ENCODE data around the gene MAGI1.
"Not testable (repeated sequence)": the region's sequence is repeated elsewhere in the genome, so short reads cannot be mapped to it uniquely, and the experiment has no call there.

Gene MAGI1

GRCh38 chr3:65902304-65902793 lies 136.4 kb downstream of the MAGI1 start:
- DNase-seq = no peak

DNA sequence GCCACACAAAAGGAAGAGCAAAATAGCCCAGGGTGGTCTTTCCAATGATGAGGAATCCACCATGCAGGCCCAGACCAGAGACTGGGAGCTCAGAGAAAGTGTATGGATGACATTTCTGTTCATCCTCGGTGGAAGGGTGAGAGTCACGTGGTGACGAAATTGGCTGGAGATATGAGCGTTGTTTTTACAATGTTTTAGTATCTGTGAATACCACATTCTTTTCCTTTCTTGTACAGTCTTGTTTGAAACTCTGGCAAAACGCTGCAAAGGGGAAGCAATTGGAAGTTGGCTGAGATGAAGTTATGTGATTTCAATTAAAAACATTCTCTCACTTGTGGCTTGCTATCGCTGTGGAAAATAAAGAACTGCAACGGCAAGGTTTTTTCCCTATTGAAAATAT lies 137.5 kb downstream of the MAGI1 start:
- DNase-seq = peak; percentile 43

- no peak for DNase-seq
These were observed 139.5 kb downstream of the MAGI1 start for GRCh38 chr3:65899226-65899625.

- DNase-seq = no peak
These were observed 141.0 kb downstream of the MAGI1 start for GRCh38 chr3:65897766-65898165.

DNA sequence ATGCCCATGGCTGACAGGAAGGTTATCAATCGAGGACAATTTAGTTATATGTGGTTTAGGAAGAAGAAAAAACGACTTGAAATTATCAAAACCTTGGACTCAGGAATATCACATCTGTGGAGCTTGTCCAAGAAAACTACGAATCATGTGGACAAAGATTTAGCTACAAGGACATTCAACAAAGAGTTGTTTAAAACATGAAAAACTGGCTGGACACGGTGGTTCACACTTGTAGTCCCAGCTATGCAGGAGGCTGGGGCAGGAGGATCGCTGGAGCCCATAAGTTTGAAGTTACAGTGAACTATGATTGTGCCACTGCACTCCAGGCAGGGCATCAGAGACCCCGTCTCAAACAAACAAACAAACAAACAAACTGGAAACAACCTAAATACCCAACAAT lies 142.4 kb downstream of the MAGI1 start:
- DNase-seq = no peak

DNA sequence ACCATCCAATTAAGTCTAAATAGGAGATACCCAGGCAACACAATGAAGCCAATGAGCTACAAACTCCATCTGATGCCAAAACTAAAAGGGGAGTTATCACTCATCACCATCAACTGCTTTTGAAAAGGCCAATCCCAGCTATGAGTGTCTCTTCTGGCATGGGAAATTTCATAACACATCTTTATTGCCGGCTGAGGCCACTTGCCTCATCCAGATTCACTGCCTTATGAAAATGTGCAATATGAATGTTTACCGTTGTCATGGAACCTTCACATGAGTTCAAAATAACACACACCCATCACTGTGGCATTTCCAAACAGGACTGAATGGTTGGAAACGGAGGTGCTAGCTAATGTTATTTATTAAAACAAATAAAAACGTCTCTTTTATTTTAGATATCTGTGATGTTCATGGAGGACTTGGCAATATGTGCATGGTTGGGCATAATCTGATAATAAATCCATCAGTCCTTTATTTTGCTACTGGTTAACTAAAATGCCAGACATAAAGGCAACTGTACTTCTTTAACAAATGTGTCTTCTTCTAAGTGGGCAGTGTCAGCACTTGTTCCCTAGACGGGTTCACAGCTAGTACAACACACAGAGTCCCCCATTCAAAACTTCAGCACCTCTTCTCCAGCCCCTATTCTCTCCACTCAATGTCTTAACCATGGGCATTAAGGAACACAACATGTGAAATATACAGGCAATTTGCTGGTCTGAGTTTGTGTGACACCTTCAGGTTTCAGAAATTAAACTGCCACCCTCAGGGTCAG lies 143.9 kb downstream of the MAGI1 start:
- peak; percentile 41 for DNase-seq

DNA sequence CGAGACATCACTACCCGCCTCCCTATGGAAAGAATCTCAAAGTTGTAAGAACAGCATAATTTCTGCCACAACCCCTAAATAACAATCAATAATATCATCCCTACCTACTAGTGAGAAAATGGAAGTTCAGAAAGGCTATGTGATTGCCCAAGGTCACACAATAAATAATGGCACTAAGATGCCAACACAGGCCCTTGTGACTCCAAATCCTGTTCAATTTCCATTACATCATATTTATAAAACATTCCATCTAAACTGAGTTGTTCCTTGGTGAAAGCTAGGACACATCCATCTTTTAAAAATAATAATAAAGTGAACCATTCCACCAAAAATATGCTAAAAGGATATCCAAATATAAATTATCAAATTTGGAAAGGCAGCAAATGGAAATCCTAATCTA lies 144.6 kb downstream of the MAGI1 start:
- DNase-seq = no peak

GRCh38 chr3:65893631-65894030 lies 145.1 kb downstream of the MAGI1 start:
- no peak for DNase-seq

DNA sequence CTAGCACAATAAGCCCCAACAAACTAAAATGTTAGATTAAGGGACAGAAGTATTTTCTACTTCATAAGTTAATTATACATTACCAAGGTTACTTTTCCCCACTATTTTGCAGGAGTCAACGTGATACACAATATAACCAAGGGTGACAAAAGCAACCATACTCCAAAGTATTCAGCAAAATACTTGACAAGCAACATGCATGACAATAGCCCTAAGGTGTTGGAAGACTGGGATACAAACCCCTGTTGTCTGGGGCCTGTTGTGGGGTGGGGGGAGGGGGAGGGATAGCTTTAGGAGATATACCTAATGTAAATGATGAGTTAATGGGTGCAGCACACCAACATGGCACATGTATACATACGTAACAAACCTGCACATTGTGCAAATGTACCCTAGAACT lies 147.2 kb downstream of the MAGI1 start:
- not testable (repeated sequence) for DNase-seq

DNA sequence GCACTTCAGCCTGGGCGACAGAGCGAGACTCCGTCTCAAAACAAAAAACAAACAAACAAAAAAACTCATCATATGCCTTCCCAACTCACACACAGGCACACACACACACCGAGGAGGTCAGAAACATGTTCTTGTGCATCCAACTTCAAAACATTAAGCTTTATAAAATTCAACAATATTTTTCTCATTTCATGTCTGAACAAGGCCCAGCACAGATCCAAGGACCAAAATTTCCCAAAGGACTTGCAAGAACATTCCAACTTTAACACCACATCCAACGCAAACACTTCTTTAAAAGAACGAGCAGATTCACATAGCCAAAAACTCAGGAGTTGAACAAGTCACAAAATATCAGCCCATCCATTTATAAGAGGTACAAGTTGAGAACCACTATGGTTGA lies 148.4 kb downstream of the MAGI1 start:
- no peak for DNase-seq

- DNase-seq = no peak
These were observed 149.0 kb downstream of the MAGI1 start for GRCh38 chr3:65889707-65890099.

DNA sequence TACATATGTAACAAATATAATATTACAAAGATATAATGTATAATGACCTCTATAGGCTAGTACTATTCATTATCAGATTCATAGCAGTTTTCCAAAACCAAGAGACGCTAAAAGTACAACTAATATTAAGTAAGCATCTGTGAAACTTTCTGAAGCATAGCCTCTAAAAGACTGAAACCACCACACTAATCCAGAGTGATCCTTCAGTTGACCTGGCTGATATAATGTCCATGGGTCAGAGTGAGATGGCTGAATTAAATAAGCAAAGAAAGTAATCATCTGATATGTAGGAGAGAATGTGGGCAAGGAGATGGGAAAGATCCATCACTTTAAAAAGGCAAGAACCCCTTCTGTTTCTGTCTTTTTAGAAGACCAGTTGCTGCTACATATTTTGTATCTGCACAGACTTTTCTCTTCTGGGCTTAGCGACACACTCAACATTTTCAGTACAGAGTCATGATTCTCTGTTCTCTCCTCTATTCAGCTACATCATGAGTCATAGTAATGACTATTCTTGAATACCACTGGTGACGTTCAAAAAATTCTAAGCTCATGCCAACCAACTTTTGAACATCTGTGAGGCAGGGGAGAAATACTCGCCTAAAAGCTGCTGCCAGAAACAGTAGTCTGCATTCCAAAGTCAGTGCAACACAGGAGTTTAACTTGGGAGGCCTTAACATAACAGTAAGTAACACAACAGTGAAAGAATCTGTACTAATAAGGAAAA lies 149.6 kb downstream of the MAGI1 start:
- peak; percentile 98 for DNase-seq

DNA sequence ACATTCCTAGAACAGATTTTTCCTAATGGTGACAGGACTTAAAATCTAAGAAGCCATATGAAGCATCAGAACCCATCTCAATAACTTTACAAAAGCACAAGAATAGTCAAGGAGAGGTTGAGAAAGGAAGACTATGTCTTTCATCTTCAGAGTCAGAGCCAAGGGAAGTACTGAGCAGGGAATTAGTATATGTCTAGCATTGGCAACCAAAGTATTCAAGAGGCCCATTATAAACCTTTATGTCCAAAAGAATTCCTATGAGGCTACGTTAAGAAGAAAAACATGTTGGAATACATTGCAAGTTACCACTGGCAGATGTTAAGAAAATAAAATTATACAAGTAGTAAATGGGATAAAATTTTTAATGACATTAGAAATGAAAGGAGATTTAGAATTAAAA lies 150.5 kb downstream of the MAGI1 start:
- peak; percentile 47 for DNase-seq

- no peak for DNase-seq
These were observed 152.3 kb downstream of the MAGI1 start for GRCh38 chr3:65886391-65886790.

GRCh38 chr3:65884071-65884470 lies 154.6 kb downstream of the MAGI1 start:
- no peak for DNase-seq

DNA sequence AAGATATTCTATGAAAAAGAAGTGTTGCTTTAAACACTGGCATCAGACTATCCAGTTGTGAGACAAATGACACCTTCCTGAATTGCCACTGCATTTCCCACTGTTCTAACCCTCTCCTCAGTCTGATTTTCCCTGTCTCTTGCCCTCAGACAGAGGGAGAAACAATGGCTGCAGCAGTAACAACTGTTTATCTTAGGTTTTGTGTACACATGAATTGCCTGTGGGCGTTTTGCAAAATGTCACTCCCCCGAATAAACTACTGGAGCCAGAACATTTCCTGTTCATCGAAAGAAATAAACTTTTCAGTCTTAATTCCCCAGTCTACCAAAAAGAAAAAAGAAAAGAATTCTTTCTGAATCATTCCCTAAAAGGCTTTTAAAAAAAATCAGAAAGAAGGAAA lies 155.1 kb downstream of the MAGI1 start:
- no peak for DNase-seq

- no peak for DNase-seq
These were observed 158.4 kb downstream of the MAGI1 start for GRCh38 chr3:65880350-65880749.

GRCh38 chr3:65879372-65879771 lies 159.3 kb downstream of the MAGI1 start:
- no peak for DNase-seq

GRCh38 chr3:65878831-65879230 lies 159.9 kb downstream of the MAGI1 start:
- DNase-seq = no peak

- DNase-seq = no peak
These were observed 161.6 kb downstream of the MAGI1 start for GRCh38 chr3:65877160-65877559.

GRCh38 chr3:65876028-65876420 lies 162.7 kb downstream of the MAGI1 start:
- no peak for DNase-seq

GRCh38 chr3:65875393-65876027 lies 163.2 kb downstream of the MAGI1 start:
- DNase-seq = no peak

- DNase-seq = no peak
These were observed 164.8 kb downstream of the MAGI1 start for GRCh38 chr3:65873869-65874268.

GRCh38 chr3:65873028-65873427 lies 165.7 kb downstream of the MAGI1 start:
- DNase-seq = no peak

Data from fibroblast of skin of back (primary cell).